COLO668 (cell line): ENCODE data around the gene COMT.

Experiments used
- DNase-seq: peaks from one replicate; lab custom pipeline; 2025; ENCODE audit not compliant: unreplicated experiment; lab: John Stamatoyannopoulos, UW

COMT gene

GRCh38 chr22:19981171-19981960, 39.8 kb downstream of the COMT start:
- no peak for DNase-seq

GRCh38 chr22:19981961-19982920, 40.7 kb downstream of the COMT start:
- DNase-seq: no peak

GRCh38 chr22:19982991-19983578, 41.5 kb downstream of the COMT start:
- DNase-seq: peak; percentile 31

- peak; percentile 56 for DNase-seq
Observed at GRCh38 chr22:19983741-19984140, 42.2 kb downstream of the COMT start.

- peak; percentile 91 for DNase-seq
Observed at GRCh38 chr22:19984201-19984753, 42.7 kb downstream of the COMT start.

GRCh38 chr22:19984851-19985811, 43.6 kb downstream of the COMT start:
- no peak for DNase-seq

GRCh38 chr22:19986011-19986409, 44.4 kb downstream of the COMT start:
- DNase-seq: peak; percentile 63

GRCh38 chr22:19986410-19987341, 45.1 kb downstream of the COMT start:
- peak; percentile 90 for DNase-seq

GRCh38 chr22:19987394-19988306, 46.1 kb downstream of the COMT start:
- DNase-seq: no peak

- no peak for DNase-seq
Observed at GRCh38 chr22:19988331-19988808, 46.8 kb downstream of the COMT start.

- no peak for DNase-seq
Observed at GRCh38 chr22:19988965-19989724, 47.6 kb downstream of the COMT start.

GRCh38 chr22:19989725-19990067, 48.1 kb downstream of the COMT start:
- no peak for DNase-seq

GRCh38 chr22:19990188-19990587, 48.6 kb downstream of the COMT start:
- DNase-seq: no peak

- no peak for DNase-seq
Observed at GRCh38 chr22:19990609-19991394, 49.2 kb downstream of the COMT start.

GRCh38 chr22:19991395-19991644, 49.7 kb downstream of the COMT start:
- DNase-seq: no peak

GRCh38 chr22:19991645-19992451, 50.3 kb downstream of the COMT start:
- DNase-seq: peak; percentile 21
